Lower leg skin (tissue), 4 donors: Measurements from ENCODE around the gene NEDD9. TPM values are rescaled to one million over a fixed set of nuclear protein-coding genes. Genes with fewer than 3 reads are reported as not detected.

Experiments
- DNase-seq, 2 donors: peaks; one replicate each; pipeline ENCODE4 v3.0.0-alpha.2; 2019; ENCODE audit warnings: low spot score in 2 of 2
- H3K4me3 ChIP-seq: fragments of 200-600 bp; sonication (generic); 2 replicates; pipeline ENCODE4 v1.5.1; 2017; ENCODE audit warnings: mild to moderate bottlenecking, low read depth; ENCODE audit not compliant: poor library complexity, severe bottlenecking
- CTCF ChIP-seq, 3 donors: fragments of 450-650 bp; IDR thresholded peaks; one replicate each; pipeline ENCODE4 v1.5.1; 2016; ENCODE audit warnings: antibody characterized with exemption in 3 of 3, mild to moderate bottlenecking in 3 of 3, moderate library complexity in 2 of 3
- POLR2A ChIP-seq, 2 donors: fragments of 450-650 bp; IDR thresholded peaks; one replicate each; pipeline ENCODE4 v1.6.1; 2016 to 2017; ENCODE audit warnings: antibody characterized with exemption in 2 of 2, mild to moderate bottlenecking in 1 of 2, moderate library complexity in 1 of 2
- WGBS, 2 donors: methylation state at CpG; one replicate each; pipeline ENCODE4 v1.1.5; 2018; 5-methylcytosine and 5-hydroxymethylcytosine counted together
- intact Hi-C: fragments of 100-400 bp; cut with DNase I; formaldehyde crosslinking; loops from one replicate; pipeline ENCODE4 v1.15.0; 2023; ENCODE audit warnings: low total_unique reads
- total RNA-seq, 4 donors: library from RNA; depleted of rRNA; stranded (reverse); fragments of >200 nt; gene quantifications; one replicate each; pipeline ENCODE4 v1.1.0, GENCODE V29; 2016

The NEDD9 gene
- total RNA-seq, 4 donors from 2014 or later = 26.8 to 46.0 (median 32.6) TPM

GRCh38 chr6:11214901-11215300, 17.6 kb downstream of the NEDD9 start:
- DNase-seq = no peak
- no peak for TF ChIP-seq CTCF (IDR thresholded peaks at IDR 0.05)
- TF ChIP-seq POLR2A (IDR thresholded peaks at IDR 0.05) = no peak
- WGBS, 2 donors = 61 to 74% methylated on average over 9 of the region's 9 CpGs
- H3K4me3 ChIP-seq = no peak overlapping the region
- intact Hi-C loops = no loop called here

GRCh38 chr6:11214084-11214833, 18.2 kb downstream of the NEDD9 start:
- intact Hi-C loops = no loop called here
- 53 to 57% methylated on average over 16 of the region's 16 CpGs for WGBS, 2 donors
- H3K4me3 ChIP-seq = no peak overlapping the region
- no peak for TF ChIP-seq CTCF (IDR thresholded peaks at IDR 0.05)
- TF ChIP-seq POLR2A (IDR thresholded peaks at IDR 0.05) = no peak
- no peak for DNase-seq

- 75 to 79% methylated on average over 12 of the region's 12 CpGs for WGBS, 2 donors
- intact Hi-C loops = no loop called here
- H3K4me3 ChIP-seq = no peak overlapping the region
- DNase-seq = no peak
- TF ChIP-seq POLR2A (IDR thresholded peaks at IDR 0.05) = no peak
- no peak for TF ChIP-seq CTCF (IDR thresholded peaks at IDR 0.05)
These were observed 18.9 kb downstream of the NEDD9 start for GRCh38 chr6:11213422-11214021.

- H3K4me3 ChIP-seq = no peak overlapping the region
- DNase-seq = peak in 1 of 2 donors; percentile 77
- intact Hi-C loops = no loop called here
- 44 to 53% methylated on average over 4 of the region's 4 CpGs for WGBS, 2 donors
- TF ChIP-seq CTCF (IDR thresholded peaks at IDR 0.05) (no peak), POLR2A (IDR thresholded peaks at IDR 0.05) (no peak)
These were observed 19.8 kb downstream of the NEDD9 start for GRCh38 chr6:11212664-11213063.

- no peak overlapping the region for H3K4me3 ChIP-seq
- DNase-seq = no peak
- no peak for TF ChIP-seq CTCF (IDR thresholded peaks at IDR 0.05)
- no peak for TF ChIP-seq POLR2A (IDR thresholded peaks at IDR 0.05)
- intact Hi-C loops = no loop called here
- WGBS, 2 donors = 88 to 93% methylated on average over 2 of the region's 2 CpGs
These were observed 21.2 kb downstream of the NEDD9 start for GRCh38 chr6:11211254-11211653.
